Stomach (tissue), 9 donors: ENCODE data around the gene TFAP2A. TPM values are rescaled to one million over a fixed set of nuclear protein-coding genes. Genes with fewer than 3 reads are reported as not detected.

ENCODE experiments used
- DNase-seq, 2 donors: peaks; one replicate each; pipeline versions ENCODE4 v3.0.0 to v3.0.0-alpha.2; 2013 to 2019
- H3K27ac ChIP-seq, 5 donors: fragments of 200-600 bp in 4 of 5; sonication (generic) in 4 of 5; one replicate each; pipeline ENCODE4 v1.5.1; 2013 to 2019; ENCODE audit warnings: mild to moderate bottlenecking in 1 of 5, moderate library complexity in 1 of 5
- H3K27me3 ChIP-seq, 3 donors: fragments of 200-600 bp; sonication (generic); one replicate each; pipeline ENCODE4 v1.5.1; 2017 to 2019; ENCODE audit warnings: mixed run types in 1 of 3
- H3K36me3 ChIP-seq, 4 donors: fragments of 200-600 bp; sonication (generic); 1 replicate in 3 of 4; 2 replicates in 1 of 4; pipeline ENCODE4 v1.5.1; 2016 to 2019
- H3K4me1 ChIP-seq, 4 donors: fragments of 200-600 bp; sonication (generic); one replicate each; pipeline ENCODE4 v1.5.1; 2016 to 2019
- H3K4me3 ChIP-seq, 4 donors: fragments of 200-600 bp; sonication (generic) in 3 of 4; one replicate each; pipeline ENCODE4 v1.5.1; 2016 to 2019; ENCODE audit warnings: mild to moderate bottlenecking in 1 of 4
- H3K9me3 ChIP-seq, 4 donors: fragments of 200-600 bp; sonication (generic); one replicate each; pipeline ENCODE4 v1.5.1; 2016 to 2019
- EP300 ChIP-seq: sonication (generic); formaldehyde crosslinking; IDR thresholded peaks from one replicate; pipeline ENCODE4 v1.6.1; 2017; ENCODE audit warnings: antibody characterized with exemption
- POLR2A ChIP-seq, 4 donors: fragments of 450-650 bp; IDR thresholded peaks; one replicate each; pipeline ENCODE4 v1.6.1; 2016; ENCODE audit warnings: antibody characterized with exemption in 4 of 4, control low read depth in 2 of 4, mild to moderate bottlenecking in 1 of 4, moderate library complexity in 1 of 4
- POLR2AphosphoS5 ChIP-seq, 3 donors: sonication (generic); formaldehyde crosslinking; IDR thresholded peaks; one replicate each; pipeline ENCODE4 v1.6.1; 2016; ENCODE audit warnings: antibody characterized with exemption in 3 of 3
- WGBS, 5 donors: extraction: QIAGEN DNeasy Blood & Tissue Kit in 3 of 5; methylation state at CpG; one replicate each; pipeline versions ENCODE4 v1.1.5 to v1.1.7; 2013 to 2018; 5-methylcytosine and 5-hydroxymethylcytosine counted together
- intact Hi-C: fragments of 100-400 bp; cut with DNase I; formaldehyde crosslinking; loops from one replicate; pipeline ENCODE4 v1.15.1; 2023; ENCODE audit warnings: low total_unique reads
- polyA plus RNA-seq, 3 donors: library from polyadenylated mRNA; stranded (reverse); fragments of 200-250 nt; gene quantifications; one replicate each; pipeline ENCODE4 v1.2.3, GENCODE V29; 2013
- total RNA-seq, 5 donors: library from RNA; depleted of rRNA; stranded (reverse); fragments of >200 nt; gene quantifications; one replicate each; pipeline versions ENCODE4 v1.1.0 to v1.2.3, GENCODE V29; 2014 to 2016
- TF ChIP-seq, protein P1 (sequence below), 7 experiments: fragments of 450-650 bp in 4 of 7; fragments of 200-600 bp in 3 of 7; sonication (generic) in 3 of 7; IDR thresholded peaks; one replicate each; pipeline ENCODE4 v1.5.1; 2016 to 2019; ENCODE audit warnings: antibody characterized with exemption in 7 of 7, control low read depth in 2 of 7, mild to moderate bottlenecking in 1 of 7
- donor health status: healthy with polysubstance abuse.
- donor health status: Bipolar disorder and iron deficiency.
- donor health status: healthy.

Gene TFAP2A
- total and polyA plus RNA-seq, 8 donors: 0.18 to 10.1 (median 0.50) TPM; not detected in 5

DNA sequence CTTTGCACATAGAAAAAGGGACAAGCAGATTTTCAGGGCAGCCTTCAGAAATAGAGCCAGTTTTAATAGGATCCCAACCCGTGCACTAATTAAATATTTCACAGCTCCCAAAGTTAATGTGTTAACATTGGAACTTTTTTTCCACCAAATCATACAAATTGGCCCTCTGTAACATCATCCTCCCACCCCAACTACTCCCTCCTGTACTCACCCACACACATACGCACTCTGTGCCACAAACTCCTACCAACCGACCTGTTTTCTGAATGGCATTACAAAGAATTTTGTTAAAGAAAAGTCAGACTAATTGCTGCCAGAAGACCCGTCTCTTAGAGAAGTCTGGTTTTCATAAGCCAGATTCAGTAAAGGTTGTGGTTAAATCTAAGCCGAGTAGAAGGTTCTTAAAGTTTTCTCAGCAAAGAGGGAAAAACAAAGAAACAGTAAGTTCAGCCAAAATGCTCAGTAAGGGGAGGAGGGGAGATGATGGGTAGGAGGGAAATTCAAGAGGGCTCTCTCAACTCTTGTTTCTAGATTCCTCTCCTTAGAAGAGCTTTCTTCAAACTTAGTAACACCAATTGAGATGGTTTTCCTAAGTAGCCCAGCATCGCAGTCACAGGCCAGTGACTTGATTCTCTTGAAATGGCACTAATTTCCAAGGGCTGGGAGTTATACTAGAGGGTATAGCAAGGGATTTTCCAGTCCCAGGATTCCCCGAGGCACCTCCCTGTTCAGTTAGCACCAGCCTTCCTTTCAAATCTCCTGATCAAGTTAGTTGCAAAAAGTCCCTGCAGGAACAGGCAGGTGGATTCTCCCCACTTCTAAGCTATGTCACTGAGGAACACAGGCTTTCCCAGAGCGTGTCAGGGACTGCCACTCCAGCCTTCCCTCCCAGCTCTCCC lies 27.9 kb downstream of the TFAP2A start:
- H3K9me3 ChIP-seq: peaks cover 0 to 37% (median 8%) of the 10 kb centered on the region in 4 donors
- intact Hi-C loops: no loop called here
- peaks cover 46 to 100% (median 99%) of the 10 kb centered on the region in 3 donors for H3K27me3 ChIP-seq
- no peak overlapping the region for H3K27ac ChIP-seq
- no peaks in the 10 kb centered on the region for H3K36me3 ChIP-seq
- H3K4me1 ChIP-seq: peaks cover 11 to 37% (median 21%) of the 10 kb centered on the region in 4 donors
- no peak overlapping the region for H3K4me3 ChIP-seq
- WGBS, 5 donors: 9 to 11% (median 9%) methylated on average over 8 of the region's 8 CpGs
- TF ChIP-seq POLR2AphosphoS5 (IDR thresholded peaks at IDR 0.05) (no peak), EP300 (no peak), POLR2A (IDR thresholded peaks at IDR 0.05) (no peak)
- TF ChIP-seq, protein P1, sequence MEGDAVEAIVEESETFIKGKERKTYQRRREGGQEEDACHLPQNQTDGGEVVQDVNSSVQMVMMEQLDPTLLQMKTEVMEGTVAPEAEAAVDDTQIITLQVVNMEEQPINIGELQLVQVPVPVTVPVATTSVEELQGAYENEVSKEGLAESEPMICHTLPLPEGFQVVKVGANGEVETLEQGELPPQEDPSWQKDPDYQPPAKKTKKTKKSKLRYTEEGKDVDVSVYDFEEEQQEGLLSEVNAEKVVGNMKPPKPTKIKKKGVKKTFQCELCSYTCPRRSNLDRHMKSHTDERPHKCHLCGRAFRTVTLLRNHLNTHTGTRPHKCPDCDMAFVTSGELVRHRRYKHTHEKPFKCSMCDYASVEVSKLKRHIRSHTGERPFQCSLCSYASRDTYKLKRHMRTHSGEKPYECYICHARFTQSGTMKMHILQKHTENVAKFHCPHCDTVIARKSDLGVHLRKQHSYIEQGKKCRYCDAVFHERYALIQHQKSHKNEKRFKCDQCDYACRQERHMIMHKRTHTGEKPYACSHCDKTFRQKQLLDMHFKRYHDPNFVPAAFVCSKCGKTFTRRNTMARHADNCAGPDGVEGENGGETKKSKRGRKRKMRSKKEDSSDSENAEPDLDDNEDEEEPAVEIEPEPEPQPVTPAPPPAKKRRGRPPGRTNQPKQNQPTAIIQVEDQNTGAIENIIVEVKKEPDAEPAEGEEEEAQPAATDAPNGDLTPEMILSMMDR (IDR thresholded peaks at IDR 0.05): no peak
- no peak for DNase-seq

GRCh38 chr6:10386220-10386619 lies 28.7 kb downstream of the TFAP2A start:
- peaks cover 44 to 100% (median 99%) of the 10 kb centered on the region in 3 donors for H3K27me3 ChIP-seq
- intact Hi-C loops: no loop called here

GRCh38 chr6:10385524-10386132 lies 29.2 kb downstream of the TFAP2A start:
- no peak for DNase-seq
- Histone ChIP-seq H3K9me3 (peaks cover 0 to 32% (median 4%) of the 10 kb centered on the region in 4 donors), H3K27me3 (peaks cover 45 to 100% (median 99%) of the 10 kb centered on the region in 3 donors), H3K27ac (no peak overlapping the region), H3K4me1 (peaks cover 16 to 47% (median 29%) of the 10 kb centered on the region in 4 donors), H3K4me3 (no peak overlapping the region), H3K36me3 (no peaks in the 10 kb centered on the region)
- intact Hi-C loops: no loop called here
- 9 to 17% (median 11%) methylated on average over 13 to 21 of the region's 21 CpGs for whole genome bisulfite sequencing, 5 donors
- TF ChIP-seq, protein P1 (IDR thresholded peaks at IDR 0.05): no peak
- TF ChIP-seq POLR2AphosphoS5 (IDR thresholded peaks at IDR 0.05) (no peak), EP300 (no peak), POLR2A (IDR thresholded peaks at IDR 0.05) (no peak)

More at GRCh38 chr6:10386220-10386619, 28.7 kb downstream of the TFAP2A start:
- TF ChIP-seq POLR2AphosphoS5 (IDR thresholded peaks at IDR 0.05) (no peak), EP300 (no peak), POLR2A (IDR thresholded peaks at IDR 0.05) (no peak)
- TF ChIP-seq, protein P1 (IDR thresholded peaks at IDR 0.05): no peak
- Histone ChIP-seq H3K36me3 (no peaks in the 10 kb centered on the region), H3K9me3 (peaks cover 0 to 35% (median 7%) of the 10 kb centered on the region in 4 donors), H3K27ac (no peak overlapping the region), H3K4me1 (peaks cover 16 to 45% (median 26%) of the 10 kb centered on the region in 4 donors), H3K4me3 (no peak overlapping the region)
- DNase-seq: no peak
- whole genome bisulfite sequencing, 5 donors: 8 to 12% (median 11%) methylated on average over 2 of the region's 2 CpGs
